Breast epithelium (tissue), 4 donors: Measurements from ENCODE around the gene RTL10. TPM values are rescaled to one million over a fixed set of nuclear protein-coding genes. Genes with fewer than 3 reads are reported as not detected.

Experiments used
- DNase-seq, 2 donors: peaks; one replicate each; pipeline ENCODE4 v3.0.0-alpha.2; 2019; ENCODE audit warnings: low spot score in 2 of 2
- H3K27ac ChIP-seq, 2 donors: fragments of 200-600 bp; sonication (generic) in 1 of 2; one replicate each; pipeline ENCODE4 v1.5.1; 2016 to 2019; ENCODE audit warnings: mild to moderate bottlenecking in 1 of 2
- H3K27me3 ChIP-seq, 2 donors: fragments of 200-600 bp; sonication (generic) in 1 of 2; one replicate each; pipeline versions ENCODE4 v1.5.1 to v1.6.0; 2017 to 2019; ENCODE audit warnings: control low read depth in 1 of 2, mild to moderate bottlenecking in 1 of 2
- H3K36me3 ChIP-seq: fragments of 200-600 bp; one replicate; pipeline ENCODE4 v1.5.1; 2019
- H3K4me1 ChIP-seq, 2 donors: fragments of 200-600 bp; sonication (generic); one replicate each; pipeline ENCODE4 v1.5.1; 2016 to 2019; ENCODE audit warnings: control low read depth in 1 of 2
- H3K4me3 ChIP-seq, 3 donors: fragments of 200-600 bp; sonication (generic); 1 replicate in 2 of 3; 2 replicates in 1 of 3; pipeline ENCODE4 v1.5.1; 2016 to 2019; ENCODE audit warnings: mild to moderate bottlenecking in 3 of 3, moderate library complexity in 2 of 3
- H3K9me3 ChIP-seq, 2 donors: fragments of 200-600 bp; sonication (generic) in 1 of 2; one replicate each; pipeline ENCODE4 v1.5.1; 2016 to 2019; ENCODE audit warnings: control low read depth in 1 of 2
- CTCF ChIP-seq, 3 donors: fragments of 450-650 bp; IDR thresholded peaks; one replicate each; pipeline ENCODE4 v1.5.1; 2016 to 2017; ENCODE audit warnings: antibody characterized with exemption in 3 of 3, mild to moderate bottlenecking in 3 of 3, moderate library complexity in 3 of 3
- POLR2A ChIP-seq: fragments of 450-650 bp; IDR thresholded peaks from one replicate; pipeline ENCODE4 v1.6.1; 2016; ENCODE audit warnings: antibody characterized with exemption, mild to moderate bottlenecking, moderate library complexity
- POLR2AphosphoS5 ChIP-seq, 3 donors: sonication (generic); formaldehyde crosslinking; IDR thresholded peaks; one replicate each; pipeline ENCODE4 v1.6.1; 2017; ENCODE audit warnings: antibody characterized with exemption in 3 of 3
- intact Hi-C: fragments of 100-400 bp; cut with DNase I; formaldehyde crosslinking; loops from one replicate; pipeline ENCODE4 v1.15.1; 2023; ENCODE audit warnings: low total_unique reads
- total RNA-seq, 3 donors: library from RNA; depleted of rRNA; stranded (reverse); fragments of >200 nt; gene quantifications; one replicate each; pipeline ENCODE4 v1.1.0, GENCODE V29; 2016

Gene RTL10
- total RNA-seq, 3 donors from 2014 or later = 6.7 to 21.5 (median 14.1) TPM

GRCh38 chr22:19811811-19812771 is 42.6 kb downstream of the RTL10 start:
- Histone ChIP-seq H3K27ac (no peak overlapping the region), H3K9me3 (no peaks in the 10 kb centered on the region), H3K4me1 (no peaks in the 10 kb centered on the region), H3K27me3 (no peaks in the 10 kb centered on the region), H3K36me3 (no peaks in the 10 kb centered on the region), H3K4me3 (no peak overlapping the region)
- peak; percentile 13 to 44 for DNase-seq
- TF ChIP-seq POLR2AphosphoS5 (IDR thresholded peaks at IDR 0.05) (no peak), POLR2A (no peak), CTCF (IDR thresholded peaks at IDR 0.05) (no peak)
- intact Hi-C loops = no loop called here

GRCh38 chr22:19811211-19811621 is 43.5 kb downstream of the RTL10 start:
- intact Hi-C loops = no loop called here
- Histone ChIP-seq H3K27me3 (no peaks in the 10 kb centered on the region), H3K9me3 (no peaks in the 10 kb centered on the region), H3K4me1 (peaks cover 2 to 4% of the 10 kb centered on the region in 2 donors), H3K27ac (no peak overlapping the region), H3K4me3 (no peak overlapping the region), H3K36me3 (no peaks in the 10 kb centered on the region)
- TF ChIP-seq CTCF (IDR thresholded peaks at IDR 0.05) (no peak), POLR2AphosphoS5 (IDR thresholded peaks at IDR 0.05) (no peak), POLR2A (no peak)
- peak in 1 of 2 donors; percentile 44 for DNase-seq

GRCh38 chr22:19810381-19811201 is 44.1 kb downstream of the RTL10 start:
- intact Hi-C loops = no loop called here
- Histone ChIP-seq H3K27me3 (no peaks in the 10 kb centered on the region), H3K27ac (no peak overlapping the region), H3K4me3 (no peak overlapping the region), H3K36me3 (no peaks in the 10 kb centered on the region), H3K9me3 (no peaks in the 10 kb centered on the region), H3K4me1 (peaks cover 5 to 7% of the 10 kb centered on the region in 2 donors)
- peak in 1 of 2 donors; percentile 49 for DNase-seq
- TF ChIP-seq CTCF (IDR thresholded peaks at IDR 0.05) (no peak), POLR2A (no peak), POLR2AphosphoS5 (IDR thresholded peaks at IDR 0.05) (no peak)

GRCh38 chr22:19809741-19810140 is 44.9 kb downstream of the RTL10 start:
- TF ChIP-seq CTCF (IDR thresholded peaks at IDR 0.05) (no peak), POLR2AphosphoS5 (IDR thresholded peaks at IDR 0.05) (no peak), POLR2A (no peak)
- no peak overlapping the region for H3K27ac ChIP-seq
- DNase-seq = no peak
- no peaks in the 10 kb centered on the region for H3K27me3 ChIP-seq
- intact Hi-C loops = no loop called here
- H3K4me3 ChIP-seq = no peak overlapping the region
- H3K9me3 ChIP-seq = no peaks in the 10 kb centered on the region
- H3K4me1 ChIP-seq = peaks cover 5 to 7% of the 10 kb centered on the region in 2 donors
- H3K36me3 ChIP-seq = no peaks in the 10 kb centered on the region
